Right renal pelvis (tissue), 4 donors: Measurements from ENCODE around the gene LRRC52. TPM values are rescaled to one million over a fixed set of nuclear protein-coding genes. Genes with fewer than 3 reads are reported as not detected.

Experiments
- DNase-seq, 4 donors: peaks; one replicate each; pipeline ENCODE4 v3.0.0-alpha.2; 2013; ENCODE audit warnings: low read depth in 4 of 4, low spot score in 3 of 4, missing footprints in 1 of 4
- polyA plus RNA-seq, 4 donors: library from polyadenylated mRNA; unstranded; fragments of 120-200 nt; gene quantifications; one replicate each; pipeline ENCODE4 v1.2.1, GENCODE V29; 2013; ENCODE audit not compliant: insufficient read length in 4 of 4

LRRC52 gene
- polyA plus RNA-seq: under 1 TPM in 1 of 4 donors, not detected in 3; 0.09 TPM

DNA sequence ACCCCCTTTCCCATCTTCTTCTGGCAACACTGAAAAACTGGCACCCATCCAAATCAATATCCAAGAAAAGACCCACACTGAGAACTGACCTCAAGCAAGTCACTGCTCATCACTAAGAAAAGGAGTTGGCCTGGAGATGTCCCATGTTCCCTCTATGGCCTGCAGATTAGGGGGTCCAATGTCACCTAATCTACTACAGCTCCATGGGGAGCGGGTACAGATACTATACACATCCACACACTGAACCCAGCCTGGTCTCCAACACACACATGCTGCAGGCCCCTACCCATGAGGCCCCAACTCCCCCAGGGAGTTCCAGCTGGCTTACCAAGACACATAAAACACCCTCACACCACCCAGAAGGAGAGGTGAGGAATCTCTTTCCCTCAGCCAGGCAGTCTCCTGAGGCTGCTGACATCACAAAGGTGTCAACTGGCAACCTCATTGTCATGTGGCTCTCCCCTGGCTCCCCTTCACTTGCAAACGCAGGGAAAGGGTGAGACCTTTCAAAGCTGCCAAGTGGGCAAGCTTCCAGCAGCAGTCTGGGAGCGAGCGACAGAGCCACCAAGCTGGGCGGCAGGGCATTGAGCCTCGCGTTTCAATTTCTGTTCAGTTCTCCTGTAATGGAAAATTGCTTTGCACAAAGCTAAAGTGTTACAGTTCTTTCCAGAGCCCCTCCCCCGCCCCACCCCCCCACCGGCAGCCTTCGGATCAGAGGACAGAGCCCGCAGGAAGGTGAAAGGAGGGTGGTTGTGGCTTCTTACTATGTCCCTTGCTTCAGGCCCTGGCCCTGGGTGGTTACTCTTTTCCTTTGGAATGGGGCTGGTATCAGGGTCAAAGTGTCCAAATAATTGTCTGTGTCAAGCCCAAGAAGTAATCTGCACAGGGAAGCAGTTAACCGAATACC lies at the start of gene LRRC52:
Gene LRRC52, plus strand, starts transcription at position 469 of the 907 bp plus-strand sequence. Its CDS starts 297 bp downstream, at position 766.
- peak; percentile 13 to 30 (median 23) for DNase-seq

DNA sequence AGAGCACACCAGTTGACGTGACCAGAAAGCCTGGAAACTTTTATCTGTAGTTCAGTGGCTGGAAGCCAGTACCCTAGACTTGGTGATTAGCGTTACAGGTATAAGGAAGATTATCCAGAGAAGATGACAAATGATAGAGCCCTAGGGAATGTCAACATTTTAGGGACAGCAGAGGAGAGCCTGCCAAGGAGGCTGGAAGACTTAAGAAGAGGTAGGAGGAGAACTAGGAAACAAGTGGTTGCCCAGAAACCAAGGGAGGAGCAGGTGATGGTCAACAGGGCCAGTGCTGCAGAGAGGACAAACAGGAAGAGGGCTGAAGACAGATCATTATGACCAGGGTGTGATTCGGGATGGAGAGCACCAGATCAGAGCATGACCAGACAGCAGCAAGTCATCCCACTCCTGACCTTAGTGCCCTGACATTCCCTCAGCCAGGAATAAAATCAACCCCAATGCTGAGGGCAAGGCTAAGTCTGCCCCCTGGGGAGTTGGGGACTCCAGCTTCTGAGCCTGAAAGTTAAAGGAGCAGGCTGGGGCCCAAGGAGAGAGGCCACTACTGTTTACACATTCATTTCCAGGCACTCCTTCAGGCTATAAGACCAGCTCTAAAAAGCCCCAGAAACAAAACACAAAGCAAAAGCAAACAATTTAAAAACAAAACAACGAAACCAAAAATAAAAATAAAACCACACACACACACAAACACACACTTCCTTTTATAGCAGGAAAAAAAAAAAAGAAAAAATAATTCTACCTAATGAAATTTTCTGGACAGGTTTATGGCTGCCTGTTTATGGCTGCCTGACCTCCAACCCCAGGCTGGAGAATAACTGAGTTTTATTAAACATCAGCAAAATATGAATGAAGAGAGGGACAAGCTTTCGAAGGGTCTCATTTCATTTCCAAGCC lies 48.6 kb upstream of the LRRC52 start:
- no peak for DNase-seq

GRCh38 chr1:165495858-165496205 lies 48.0 kb upstream of the LRRC52 start:
- peak in 1 of 4 donors; percentile 5 for DNase-seq

GRCh38 chr1:165496501-165496900 lies 47.3 kb upstream of the LRRC52 start:
- no peak for DNase-seq

DNA sequence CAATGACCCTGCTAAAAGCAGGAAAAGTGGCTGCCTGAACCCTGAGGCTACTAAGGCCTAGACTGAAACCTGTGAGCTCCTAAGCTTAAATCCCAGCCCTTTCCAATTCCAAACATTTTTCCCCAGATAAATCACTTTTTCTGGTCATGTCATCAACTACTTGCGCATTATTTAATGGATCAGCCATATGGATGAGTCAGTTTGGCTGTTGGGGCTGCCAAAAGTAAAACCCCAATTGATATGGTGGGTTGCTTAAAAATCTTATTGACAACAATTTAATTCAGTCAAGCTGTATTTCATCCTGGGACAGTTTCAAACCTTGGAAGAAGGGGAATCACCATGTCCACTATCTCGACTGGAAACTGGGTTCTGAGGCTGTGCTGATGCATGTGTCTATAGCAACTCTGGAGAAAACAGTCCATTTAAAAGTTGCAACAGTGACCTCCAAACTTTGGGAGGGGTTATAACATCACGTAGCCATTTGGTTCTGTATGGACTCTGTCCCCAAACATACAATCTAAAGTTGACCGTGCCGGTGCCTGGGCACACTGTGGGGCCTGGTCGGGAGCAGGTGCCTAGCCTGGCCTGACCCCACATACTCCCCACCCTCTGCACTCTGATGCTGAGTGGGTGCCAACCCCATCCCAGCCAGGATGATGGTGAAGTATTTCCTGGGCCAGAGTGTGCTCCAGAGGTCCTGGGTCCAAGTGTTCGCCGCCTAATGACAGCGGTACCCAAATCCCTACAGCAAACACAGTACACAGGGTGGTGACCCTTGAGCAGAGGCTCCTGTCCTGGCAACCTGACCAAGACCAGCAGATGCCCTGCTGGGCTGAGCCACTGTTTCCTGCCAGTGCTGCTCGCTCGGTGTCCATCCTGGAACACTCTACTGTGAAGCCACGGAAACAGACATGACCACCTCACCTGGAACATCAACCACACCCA lies 46.5 kb upstream of the LRRC52 start:
- no peak for DNase-seq

DNA sequence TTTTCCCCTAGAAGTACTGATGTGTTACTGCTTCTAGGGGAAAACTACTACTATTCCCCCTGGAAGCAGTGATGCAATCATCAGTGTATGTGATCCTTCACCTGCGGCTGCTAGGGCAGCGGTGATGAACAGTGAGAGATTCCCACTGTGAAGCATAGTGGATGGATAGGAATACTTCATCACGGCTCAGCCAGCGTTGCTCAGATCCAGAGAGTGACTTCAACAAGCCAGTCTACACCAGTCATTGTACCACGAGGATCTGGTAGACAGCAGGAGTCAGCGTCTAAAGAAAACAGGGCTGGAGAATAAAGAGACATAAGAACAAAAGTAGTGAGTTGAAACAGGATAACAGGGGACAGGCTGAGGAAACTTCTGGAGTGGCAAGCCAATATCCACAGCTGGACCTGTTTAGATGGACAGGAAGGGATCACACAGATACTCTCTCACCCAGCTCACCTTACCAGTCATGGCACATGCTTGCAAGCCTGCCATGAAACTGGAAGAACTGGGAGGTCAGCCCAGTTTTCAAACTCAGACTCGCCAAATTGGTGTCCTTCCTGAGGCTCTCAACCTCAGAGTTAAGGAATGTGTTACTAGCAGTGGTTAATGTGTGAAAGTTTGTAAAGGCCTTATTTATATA lies 42.4 kb upstream of the LRRC52 start:
- DNase-seq: no peak

GRCh38 chr1:165501970-165502348 lies 41.8 kb upstream of the LRRC52 start:
- no peak for DNase-seq

DNA sequence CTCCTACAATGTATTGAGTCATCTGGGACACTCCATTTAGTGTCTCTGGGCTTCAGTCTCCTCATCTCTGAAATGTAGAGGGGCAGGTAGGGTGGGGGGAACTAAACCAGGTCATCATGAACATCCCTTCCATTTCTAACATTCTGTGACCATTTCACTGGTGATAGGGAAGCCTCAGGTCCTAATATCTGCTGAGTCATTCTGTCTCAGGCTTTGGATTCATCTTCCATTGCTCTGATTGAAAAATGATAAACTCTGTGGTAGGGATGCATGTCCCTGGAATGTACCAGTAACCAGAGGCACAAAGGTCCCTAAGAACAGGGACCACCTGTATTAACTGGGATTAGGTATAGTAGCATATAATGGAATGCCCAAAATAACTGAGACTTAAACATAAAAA lies 36.2 kb upstream of the LRRC52 start:
- DNase-seq: no peak

GRCh38 chr1:165508291-165508690 lies 35.5 kb upstream of the LRRC52 start:
- no peak for DNase-seq

GRCh38 chr1:165512816-165513215 lies 31.0 kb upstream of the LRRC52 start:
- DNase-seq: no peak

GRCh38 chr1:165516469-165516868 lies 27.3 kb upstream of the LRRC52 start:
- no peak for DNase-seq

GRCh38 chr1:165520646-165521045 lies 23.2 kb upstream of the LRRC52 start:
- no peak for DNase-seq

DNA sequence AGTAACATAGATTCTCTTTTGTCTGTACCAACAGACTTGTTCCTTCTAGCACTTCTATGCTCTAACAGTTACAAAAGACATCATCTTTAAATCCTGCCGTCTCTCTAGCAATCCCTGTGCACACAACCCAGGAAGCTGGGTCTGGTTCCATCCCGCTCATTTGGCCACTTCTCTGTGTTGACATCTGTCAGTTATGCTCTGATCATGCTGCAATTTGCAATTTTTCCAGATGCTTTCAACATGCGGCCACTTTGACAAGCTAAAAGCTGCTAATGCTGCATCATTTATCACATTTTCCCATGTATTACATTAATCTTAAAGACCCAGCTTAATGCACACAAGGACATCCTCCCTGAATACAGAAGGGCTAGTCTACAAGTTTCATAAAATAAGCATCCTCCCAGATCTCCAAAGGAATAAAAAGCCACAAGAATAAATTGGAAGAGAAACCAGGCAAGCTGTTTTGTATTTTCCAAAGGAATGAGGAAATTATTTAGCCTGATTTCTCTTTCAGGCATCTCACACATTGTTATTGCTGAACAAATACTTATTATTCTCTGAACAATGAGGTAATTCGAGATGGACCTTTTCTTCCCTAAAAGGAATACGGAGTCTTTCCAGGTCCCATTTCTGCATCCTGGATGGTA lies 19.0 kb upstream of the LRRC52 start:
- no peak for DNase-seq

DNA sequence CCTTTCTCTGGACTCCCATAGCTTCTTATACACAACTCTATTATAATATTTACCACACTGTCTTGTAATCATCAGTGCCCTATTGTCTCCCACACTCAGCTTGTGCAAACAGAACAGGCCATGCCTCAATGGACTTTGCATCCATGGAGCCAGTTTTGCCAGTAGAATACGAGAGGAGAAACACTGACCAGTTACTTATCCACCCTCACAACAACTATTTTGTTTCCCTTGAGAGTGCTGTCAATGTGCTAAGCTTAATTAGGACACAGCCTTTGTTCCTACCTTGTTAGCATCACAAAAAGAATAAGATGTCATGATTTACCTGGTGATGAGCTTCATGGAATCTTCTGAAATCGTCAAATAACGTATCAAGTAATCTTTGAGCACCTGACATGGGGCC lies 18.1 kb upstream of the LRRC52 start:
- DNase-seq: no peak

DNA sequence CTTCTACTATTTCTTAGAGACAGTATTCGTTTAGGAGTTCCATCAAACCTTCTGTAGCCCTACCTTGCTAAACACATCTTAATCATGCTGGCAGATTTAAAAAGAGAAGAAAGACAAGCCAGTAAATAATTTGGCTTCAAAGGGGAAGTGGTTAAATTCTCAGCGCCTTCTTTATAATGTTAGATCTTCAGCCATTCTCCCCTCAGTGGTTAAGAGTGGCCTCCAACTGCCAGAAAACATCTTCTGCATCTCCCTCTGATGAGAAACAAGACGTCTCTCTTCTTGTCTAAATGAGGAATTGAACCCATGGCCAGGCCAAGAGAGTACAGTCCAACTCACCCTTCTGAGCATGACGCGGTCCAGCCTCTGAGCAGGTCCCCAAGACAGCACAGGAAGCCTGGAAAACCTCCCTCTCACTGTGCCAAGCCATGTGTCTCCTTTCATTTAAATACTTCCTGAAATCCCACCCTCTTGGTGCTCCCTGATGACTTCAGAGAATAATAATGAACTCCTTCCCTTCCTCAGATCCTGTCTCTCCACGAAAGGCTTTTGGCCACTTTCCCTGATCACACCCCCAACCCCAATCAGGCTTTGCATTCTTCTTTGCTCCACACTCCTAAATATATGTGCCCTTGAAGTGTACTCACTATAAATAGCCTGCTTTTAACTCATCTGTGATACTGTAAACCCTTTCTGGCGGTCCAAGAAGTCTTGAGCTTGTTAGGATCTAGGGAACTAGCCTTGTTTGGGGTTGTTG lies 16.4 kb upstream of the LRRC52 start:
- DNase-seq: no peak

DNA sequence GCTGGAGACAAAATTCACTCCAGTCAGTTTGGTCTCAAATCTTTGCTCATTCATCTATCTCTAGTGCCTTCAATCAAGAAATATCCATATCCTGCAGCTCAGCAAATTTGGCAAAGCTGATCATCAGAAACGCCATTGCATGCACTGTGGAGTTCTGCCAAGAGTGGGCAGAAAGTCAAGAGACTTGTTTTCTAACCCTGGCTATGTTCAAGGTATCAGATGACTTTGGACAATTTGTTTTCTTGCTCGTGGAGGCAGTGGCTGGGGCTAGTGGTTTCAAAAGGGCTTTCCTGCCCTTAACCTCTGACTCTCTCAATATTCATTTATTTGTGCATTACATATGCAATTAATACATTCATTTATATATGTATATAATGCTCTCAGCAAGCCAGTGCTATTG lies 12.8 kb upstream of the LRRC52 start:
- DNase-seq: no peak

- DNase-seq: no peak
Measured at GRCh38 chr1:165532053-165532452, 11.7 kb upstream of the LRRC52 start.

- DNase-seq: no peak
Measured at GRCh38 chr1:165533254-165533653, 10.5 kb upstream of the LRRC52 start.

DNA sequence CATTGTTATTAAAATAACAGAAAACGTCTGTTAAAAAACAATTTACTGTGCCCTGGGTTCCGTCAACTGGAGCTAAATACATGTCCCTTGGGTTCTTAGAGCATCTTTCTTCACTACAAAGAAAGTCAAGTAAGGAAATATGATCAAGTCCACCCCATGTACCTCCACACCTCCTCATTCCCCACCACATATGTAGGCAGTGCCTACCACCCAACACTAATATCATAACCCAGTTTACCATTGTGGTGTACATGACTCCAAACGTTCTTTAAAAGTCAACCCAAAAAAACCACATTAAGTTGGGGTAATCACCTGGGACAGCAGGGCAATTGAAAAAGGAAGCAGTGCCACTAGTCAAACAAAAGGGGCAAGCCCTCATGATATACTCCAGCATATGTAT lies 7.8 kb upstream of the LRRC52 start:
- DNase-seq: no peak
